ENCODE data around the gene SNED1. TPM values are rescaled to one million over a fixed set of nuclear protein-coding genes. Genes with fewer than 3 reads are reported as not detected.

SNED1 gene
- total and polyA plus RNA-seq, 9 of the 15 experiments (the other 6 are each of a cell fraction or from before 2014, with no cell fraction given), result 0.03 to 0.07 (median 0.05) TPM; not detected in 5

GRCh38 chr2:241072553-241073165, 74.2 kb downstream of the SNED1 start (continued):
- TF ChIP-seq HEY1 (CRISPR knock-in tag; IDR thresholded peaks at IDR 0.05; ENCODE audit: borderline replicate concordance) (no peak), PCBP1 (IDR thresholded peaks at IDR 0.05; ENCODE audit: low read depth, low read length, poor library complexity, severe bottlenecking) (no peak), RFX1 (IDR thresholded peaks at IDR 0.05) (no peak), ZNF134 (CRISPR knock-in tag; conservative IDR thresholded peaks at IDR 0.05) (no peak), PRPF4 (IDR thresholded peaks at IDR 0.05; ENCODE audit: insufficient read depth, low read depth, low read length, poor library complexity, severe bottlenecking) (no peak), EHMT2 (IDR thresholded peaks at IDR 0.05) (no peak), MIER1 (IDR thresholded peaks at IDR 0.05; ENCODE audit: low read depth) (no peak), SRSF7 (optimal IDR thresholded peaks at IDR 0.05; ENCODE audit: low read depth, low read length) (no peak), L3MBTL2 (IDR thresholded peaks at IDR 0.05) (no peak)

GRCh38 chr2:241073166-241074064, 75.0 kb downstream of the SNED1 start:
- peaks cover 10 to 41% of the 10 kb centered on the region in 2 experiments; a peak in 3 of 5 replicates for H3K27me3 ChIP-seq (ENCODE audit: control insufficient read depth in 2 of 2, insufficient read depth in 2 of 2, low read length in 2 of 2)
- H3K36me3 ChIP-seq (ENCODE audit: control insufficient read depth, insufficient read depth, low read length), result no peaks in the 10 kb centered on the region
- no peak overlapping the region for H2AFZ ChIP-seq (ENCODE audit: low read depth, low read length)
- DNase-seq (ENCODE audit: extremely low read depth in 1 of 4, low spot score in 3 of 4) (no peak), FAIRE-seq (no peak), ATAC-seq (peak; percentile 45)
- BruUV-seq (replicated peaks), result no TSS peak
- in situ Hi-C loops (cut with MboI) (no loop called here), intact Hi-C loops (cut with micrococcal nuclease) (loop anchor here (10.0 kb wide), 1 partner anchor 159 kb away; no protein-coding TSS in a partner anchor)
- POLR2A ChIA-PET, result interaction anchor here (0.5 kb wide), 2 partner anchors 10 to 24 kb away, joined by 3 read pairs; no protein-coding TSS in a partner anchor
- H3K4me1 ChIP-seq (replicated peaks in 1 of 2; ENCODE audit: control insufficient read depth in 2 of 2, insufficient read depth in 2 of 2, low read length in 2 of 2), result peaks cover 0 to 20% of the 10 kb centered on the region in 2 experiments; a peak in 2 of 5 replicates
- TF ChIP-seq POLR2G (IDR thresholded peaks at IDR 0.05; ENCODE audit: low read depth, low read length), result 0 out of 2 replicates have a peak, but pooled peaks have one; percentile 11
- TF ChIP-seq ZNF3 (CRISPR knock-in tag; IDR thresholded peaks at IDR 0.05), result no peak
- no peak overlapping the region for H3K4me3 ChIP-seq
- H3K9me1 ChIP-seq (ENCODE audit: control insufficient read depth, insufficient read depth, low read length), result no peaks in the 10 kb centered on the region
- no peak overlapping the region for H3K27ac ChIP-seq (ENCODE audit: extremely low read depth, low read depth, low read length)
- no peak overlapping the region for H3K4me2 ChIP-seq (ENCODE audit: insufficient read depth, low read length)
- no peaks in the 10 kb centered on the region for H3K9me3 ChIP-seq (replicated peaks; ENCODE audit: control insufficient read depth, insufficient read depth, low read depth, low read length)
- H4K20me1 ChIP-seq (replicated peaks; ENCODE audit: control insufficient read depth, insufficient read depth, low read length), result 0 out of 2 replicates have a peak, but pooled peaks cover 5% of the 10 kb centered on the region
- no peaks in the 10 kb centered on the region for H3K79me2 ChIP-seq (ENCODE audit: control insufficient read depth, insufficient read depth, low read length)
- H3K9ac ChIP-seq (ENCODE audit: insufficient read depth in 1 of 2, low read depth in 2 of 2, low read length in 2 of 2), result no peak overlapping the region
- 12% methylated on average over 16 of the region's 25 CpGs for WGBS (ENCODE audit: insufficient coverage, low coverage, missing lambda C conversion rate)
- CTCF ChIA-PET (ENCODE audit: low intra/inter-chr PET ratio), result no interaction called here
